ENCODE results near the gene ZNF503. TPM values are rescaled to one million over a fixed set of nuclear protein-coding genes. Genes with fewer than 3 reads are reported as not detected.

ZNF503 gene
- total RNA-seq, 1 donor from 2014 or later, result 3.7 TPM

DNA sequence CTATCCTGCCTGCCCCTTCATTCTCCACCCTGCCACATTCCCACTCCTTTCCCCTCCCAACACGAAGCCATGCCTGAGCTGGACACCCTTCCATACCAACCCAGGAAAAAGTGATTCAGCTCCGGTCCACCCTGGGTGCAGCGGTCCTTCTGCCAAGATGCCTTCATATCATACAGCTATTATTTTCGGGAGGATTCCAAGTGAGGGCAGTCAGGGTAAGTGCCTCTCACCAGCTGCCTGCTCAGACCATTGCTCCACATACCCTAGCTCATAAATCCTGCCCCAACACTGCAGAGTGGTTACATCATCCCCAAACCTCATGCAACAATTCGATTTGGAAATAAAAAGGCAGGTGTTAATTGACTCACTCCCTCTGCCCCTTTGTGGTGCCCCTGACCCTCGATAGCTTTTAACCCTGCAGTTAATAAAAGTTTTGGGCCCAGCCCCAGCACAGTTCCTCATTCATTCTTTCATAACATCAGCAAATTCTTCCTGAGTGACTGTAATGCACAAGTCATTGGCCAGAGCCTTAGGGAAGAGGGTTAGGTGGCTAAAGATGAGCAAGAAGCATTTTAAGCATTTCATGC, 42.6 kb downstream of the ZNF503 start:
- Histone ChIP-seq H3K36me3 (ENCODE audit: control insufficient read depth in 3 of 3, insufficient read depth in 3 of 3, low read length in 3 of 3) (no peaks in the 10 kb centered on the region), H3K4me3 (ENCODE audit: low read length in 3 of 3) (no peak overlapping the region), H3K9me3 (ENCODE audit: control insufficient read depth in 3 of 3, low read length in 3 of 3) (peaks cover 2 to 6% (median 5%) of the 10 kb centered on the region in 3 donors), H3K9ac (ENCODE audit: low read depth in 1 of 3, low read length in 3 of 3) (no peak overlapping the region), H3K4me1 (ENCODE audit: control insufficient read depth in 3 of 3, insufficient read depth in 3 of 3, low read length in 3 of 3) (peaks cover 0 to 15% (median 2%) of the 10 kb centered on the region in 3 donors), H3K27me3 (ENCODE audit: control insufficient read depth in 3 of 3, insufficient read depth in 3 of 3, low read length in 3 of 3) (no peaks in the 10 kb centered on the region), H3K27ac (ENCODE audit: low read depth, low read length) (no peak overlapping the region)

DNA sequence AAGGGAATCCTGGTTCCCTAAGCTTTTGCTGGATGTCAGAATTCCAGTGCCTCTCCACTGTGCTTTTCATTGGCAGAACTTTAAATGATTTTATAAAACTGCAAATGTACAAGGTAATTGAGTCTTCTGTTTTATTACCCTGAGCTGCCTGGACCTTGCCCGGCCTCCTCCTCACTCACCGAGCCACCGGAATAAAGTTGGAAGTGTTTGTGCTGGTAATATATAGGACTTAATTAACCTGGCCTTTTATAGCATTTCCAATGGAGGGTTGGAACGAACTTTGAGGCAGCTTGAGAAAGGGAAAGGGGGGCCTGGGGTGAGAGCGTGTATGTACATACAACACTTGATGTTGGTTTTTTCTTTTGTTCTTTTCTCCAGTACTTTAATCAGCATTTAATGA, 43.4 kb downstream of the ZNF503 start:
- peaks cover 2 to 6% (median 5%) of the 10 kb centered on the region in 3 donors for H3K9me3 ChIP-seq (ENCODE audit: control insufficient read depth in 3 of 3, low read length in 3 of 3)
- no peak overlapping the region for H3K9ac ChIP-seq (ENCODE audit: low read depth in 1 of 3, low read length in 3 of 3)
- no peaks in the 10 kb centered on the region for H3K27me3 ChIP-seq (ENCODE audit: control insufficient read depth in 3 of 3, insufficient read depth in 3 of 3, low read length in 3 of 3)
- peaks cover 0 to 15% (median 2%) of the 10 kb centered on the region in 3 donors for H3K4me1 ChIP-seq (ENCODE audit: control insufficient read depth in 3 of 3, insufficient read depth in 3 of 3, low read length in 3 of 3)
- H3K36me3 ChIP-seq (ENCODE audit: control insufficient read depth in 3 of 3, insufficient read depth in 3 of 3, low read length in 3 of 3), result no peaks in the 10 kb centered on the region
- H3K4me3 ChIP-seq (ENCODE audit: low read length in 3 of 3), result no peak overlapping the region
- no peak overlapping the region for H3K27ac ChIP-seq (ENCODE audit: low read depth, low read length)

DNA sequence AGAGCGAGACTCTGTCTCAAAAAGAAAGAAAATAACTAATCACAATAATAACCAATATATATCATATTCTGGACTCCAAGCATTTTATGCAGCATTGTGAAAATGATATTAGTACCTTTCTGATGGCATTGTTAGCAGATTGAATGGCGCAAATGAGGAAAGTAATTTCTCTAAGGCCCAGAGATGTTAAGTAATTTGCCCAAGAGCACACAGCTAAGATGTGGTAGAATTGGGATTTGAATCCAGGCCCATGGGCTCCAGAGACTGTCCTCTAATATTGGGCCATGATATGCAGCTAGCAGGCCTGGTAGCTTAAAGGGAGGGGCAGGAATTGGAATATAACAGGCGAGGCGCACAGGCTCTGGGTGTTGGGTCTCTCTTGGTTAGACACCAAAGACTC, 44.1 kb downstream of the ZNF503 start:
- Histone ChIP-seq H3K27ac (ENCODE audit: low read depth, low read length) (no peak overlapping the region), H3K4me3 (ENCODE audit: low read length in 3 of 3) (no peak overlapping the region), H3K9ac (ENCODE audit: low read depth in 1 of 3, low read length in 3 of 3) (no peak overlapping the region), H3K9me3 (ENCODE audit: control insufficient read depth in 3 of 3, low read length in 3 of 3) (peaks cover 2 to 6% (median 5%) of the 10 kb centered on the region in 3 donors), H3K36me3 (ENCODE audit: control insufficient read depth in 3 of 3, insufficient read depth in 3 of 3, low read length in 3 of 3) (no peaks in the 10 kb centered on the region), H3K4me1 (ENCODE audit: control insufficient read depth in 3 of 3, insufficient read depth in 3 of 3, low read length in 3 of 3) (peaks cover 0 to 15% (median 2%) of the 10 kb centered on the region in 3 donors), H3K27me3 (ENCODE audit: control insufficient read depth in 3 of 3, insufficient read depth in 3 of 3, low read length in 3 of 3) (no peaks in the 10 kb centered on the region)

GRCh38 chr10:75356484-75356883, 45.1 kb downstream of the ZNF503 start:
- Histone ChIP-seq H3K9ac (ENCODE audit: low read depth in 1 of 3, low read length in 3 of 3) (no peak overlapping the region), H3K27me3 (ENCODE audit: control insufficient read depth in 3 of 3, insufficient read depth in 3 of 3, low read length in 3 of 3) (no peaks in the 10 kb centered on the region), H3K4me3 (ENCODE audit: low read length in 3 of 3) (no peak overlapping the region), H3K36me3 (ENCODE audit: control insufficient read depth in 3 of 3, insufficient read depth in 3 of 3, low read length in 3 of 3) (no peaks in the 10 kb centered on the region), H3K4me1 (ENCODE audit: control insufficient read depth in 3 of 3, insufficient read depth in 3 of 3, low read length in 3 of 3) (peaks cover 0 to 15% (median 2%) of the 10 kb centered on the region in 3 donors), H3K27ac (ENCODE audit: low read depth, low read length) (no peak overlapping the region), H3K9me3 (ENCODE audit: control insufficient read depth in 3 of 3, low read length in 3 of 3) (peaks cover 2 to 6% (median 5%) of the 10 kb centered on the region in 3 donors)

GRCh38 chr10:75355706-75356105, 45.9 kb downstream of the ZNF503 start:
- Histone ChIP-seq H3K36me3 (ENCODE audit: control insufficient read depth in 3 of 3, insufficient read depth in 3 of 3, low read length in 3 of 3) (no peaks in the 10 kb centered on the region), H3K27ac (ENCODE audit: low read depth, low read length) (no peak overlapping the region), H3K4me3 (ENCODE audit: low read length in 3 of 3) (no peak overlapping the region), H3K27me3 (ENCODE audit: control insufficient read depth in 3 of 3, insufficient read depth in 3 of 3, low read length in 3 of 3) (no peaks in the 10 kb centered on the region), H3K4me1 (ENCODE audit: control insufficient read depth in 3 of 3, insufficient read depth in 3 of 3, low read length in 3 of 3) (peaks cover 0 to 15% (median 2%) of the 10 kb centered on the region in 3 donors), H3K9me3 (ENCODE audit: control insufficient read depth in 3 of 3, low read length in 3 of 3) (peaks cover 2 to 6% (median 5%) of the 10 kb centered on the region in 3 donors), H3K9ac (ENCODE audit: low read depth in 1 of 3, low read length in 3 of 3) (no peak overlapping the region)

DNA sequence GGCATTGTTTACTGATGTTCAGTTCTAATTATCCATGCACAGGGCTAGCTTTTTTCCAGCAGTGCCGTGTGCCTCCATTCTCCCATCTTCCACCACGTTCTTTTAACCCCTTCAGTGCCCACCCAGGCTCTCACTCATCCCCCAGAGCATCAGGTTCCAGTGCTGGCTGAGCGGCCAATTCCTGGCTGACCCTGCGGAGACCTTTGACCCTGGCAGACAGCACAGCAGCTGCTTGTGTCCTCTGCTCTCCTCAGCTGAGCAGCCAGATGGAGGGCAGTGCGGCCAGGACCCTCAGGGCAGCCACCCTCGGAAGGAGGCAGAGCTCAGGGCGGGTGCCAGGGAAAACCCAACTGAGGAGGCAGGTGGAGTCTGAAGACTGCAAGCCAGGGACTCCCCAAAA, 48.4 kb downstream of the ZNF503 start:
- no peaks in the 10 kb centered on the region for H3K36me3 ChIP-seq (ENCODE audit: control insufficient read depth in 3 of 3, insufficient read depth in 3 of 3, low read length in 3 of 3)
- H3K4me1 ChIP-seq (ENCODE audit: control insufficient read depth in 3 of 3, insufficient read depth in 3 of 3, low read length in 3 of 3), result no peaks in the 10 kb centered on the region
- H3K9ac ChIP-seq (ENCODE audit: low read depth in 1 of 3, low read length in 3 of 3), result no peak overlapping the region
- peaks cover 2 to 6% (median 5%) of the 10 kb centered on the region in 3 donors for H3K9me3 ChIP-seq (ENCODE audit: control insufficient read depth in 3 of 3, low read length in 3 of 3)
- H3K27ac ChIP-seq (ENCODE audit: low read depth, low read length), result no peak overlapping the region
- H3K4me3 ChIP-seq (ENCODE audit: low read length in 3 of 3), result no peak overlapping the region
- no peaks in the 10 kb centered on the region for H3K27me3 ChIP-seq (ENCODE audit: control insufficient read depth in 3 of 3, insufficient read depth in 3 of 3, low read length in 3 of 3)

GRCh38 chr10:75352650-75353049, 48.9 kb downstream of the ZNF503 start:
- Histone ChIP-seq H3K4me1 (ENCODE audit: control insufficient read depth in 3 of 3, insufficient read depth in 3 of 3, low read length in 3 of 3) (no peaks in the 10 kb centered on the region), H3K9ac (ENCODE audit: low read depth in 1 of 3, low read length in 3 of 3) (no peak overlapping the region), H3K27ac (ENCODE audit: low read depth, low read length) (no peak overlapping the region), H3K9me3 (ENCODE audit: control insufficient read depth in 3 of 3, low read length in 3 of 3) (peaks cover 2 to 6% (median 5%) of the 10 kb centered on the region in 3 donors), H3K4me3 (ENCODE audit: low read length in 3 of 3) (no peak overlapping the region), H3K36me3 (ENCODE audit: control insufficient read depth in 3 of 3, insufficient read depth in 3 of 3, low read length in 3 of 3) (no peaks in the 10 kb centered on the region), H3K27me3 (ENCODE audit: control insufficient read depth in 3 of 3, insufficient read depth in 3 of 3, low read length in 3 of 3) (no peaks in the 10 kb centered on the region)

DNA sequence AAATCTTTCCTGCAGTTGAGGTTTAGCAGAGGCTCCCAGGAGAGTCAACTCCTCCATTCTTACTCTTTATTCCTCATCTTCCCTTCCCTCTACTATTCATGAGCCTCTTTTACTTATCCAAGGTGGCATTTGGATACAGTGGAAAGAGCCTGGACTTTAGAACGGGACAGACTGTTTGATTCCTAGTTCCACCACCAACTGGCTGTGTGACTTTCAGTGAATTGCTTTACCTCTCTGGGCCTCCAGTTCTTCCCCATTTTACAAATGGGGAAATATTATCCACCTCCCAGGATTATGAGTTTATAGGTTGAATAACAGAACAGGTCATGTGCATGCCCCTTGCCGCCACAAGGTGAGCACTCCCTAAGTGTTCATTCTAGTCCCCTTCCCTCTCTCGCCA, 49.9 kb downstream of the ZNF503 start:
- no peaks in the 10 kb centered on the region for H3K27me3 ChIP-seq (ENCODE audit: control insufficient read depth in 3 of 3, insufficient read depth in 3 of 3, low read length in 3 of 3)
- H3K4me3 ChIP-seq (ENCODE audit: low read length in 3 of 3), result no peak overlapping the region
- no peaks in the 10 kb centered on the region for H3K36me3 ChIP-seq (ENCODE audit: control insufficient read depth in 3 of 3, insufficient read depth in 3 of 3, low read length in 3 of 3)
- H3K9ac ChIP-seq (ENCODE audit: low read depth in 1 of 3, low read length in 3 of 3), result no peak overlapping the region
- H3K9me3 ChIP-seq (ENCODE audit: control insufficient read depth in 3 of 3, low read length in 3 of 3), result peaks cover 2 to 6% (median 5%) of the 10 kb centered on the region in 3 donors
- no peaks in the 10 kb centered on the region for H3K4me1 ChIP-seq (ENCODE audit: control insufficient read depth in 3 of 3, insufficient read depth in 3 of 3, low read length in 3 of 3)
- no peak overlapping the region for H3K27ac ChIP-seq (ENCODE audit: low read depth, low read length)

DNA sequence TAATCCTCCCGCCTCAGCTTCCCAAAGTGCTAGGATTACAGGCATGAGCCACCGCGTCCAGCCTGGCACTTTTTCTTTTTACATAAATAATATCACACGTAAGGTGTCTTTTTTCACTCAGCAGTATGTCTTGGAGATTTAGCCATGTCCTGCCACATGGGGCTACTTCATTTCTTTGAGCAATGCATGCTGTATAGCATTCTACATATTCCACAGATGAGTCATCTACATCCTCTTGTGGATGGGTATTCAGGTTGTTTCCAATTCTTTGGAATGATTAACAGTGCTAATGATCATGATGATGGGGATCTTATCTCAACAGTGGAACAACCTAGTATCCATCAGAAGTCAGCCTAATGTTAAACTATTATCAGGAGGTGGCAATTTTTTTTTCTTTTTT, 50.8 kb downstream of the ZNF503 start:
- Histone ChIP-seq H3K4me3 (ENCODE audit: low read length in 3 of 3) (no peak overlapping the region), H3K27ac (ENCODE audit: low read depth, low read length) (no peak overlapping the region), H3K9ac (ENCODE audit: low read depth in 1 of 3, low read length in 3 of 3) (no peak overlapping the region), H3K27me3 (ENCODE audit: control insufficient read depth in 3 of 3, insufficient read depth in 3 of 3, low read length in 3 of 3) (no peaks in the 10 kb centered on the region), H3K4me1 (ENCODE audit: control insufficient read depth in 3 of 3, insufficient read depth in 3 of 3, low read length in 3 of 3) (no peaks in the 10 kb centered on the region), H3K9me3 (ENCODE audit: control insufficient read depth in 3 of 3, low read length in 3 of 3) (peaks cover under 1 to 6% (median 3%) of the 10 kb centered on the region in 3 donors), H3K36me3 (ENCODE audit: control insufficient read depth in 3 of 3, insufficient read depth in 3 of 3, low read length in 3 of 3) (no peaks in the 10 kb centered on the region)

Data from skeletal muscle tissue (tissue), 4 donors.